Mesothelial cell of epicardium (in vitro differentiated cells): ENCODE data around the gene CLEC14A. TPM values are rescaled to one million over a fixed set of nuclear protein-coding genes. Genes with fewer than 3 reads are reported as not detected.

Experiments
- DNase-seq, 2 experiments: peaks; one replicate each; pipeline ENCODE4 v3.0.0; 2021; ENCODE audit warnings: low spot score in 2 of 2; ENCODE audit not compliant: unreplicated experiment in 2 of 2
- H3K27ac Mint-ChIP-seq: 2 replicates; pipeline ENCODE4 v1.8.0; 2021; ENCODE audit warnings: mixed read lengths
- H3K27me3 Mint-ChIP-seq: 2 replicates; pipeline ENCODE4 v1.8.0; 2021; ENCODE audit warnings: low read depth, mixed read lengths
- H3K36me3 Mint-ChIP-seq: 2 replicates; pipeline ENCODE4 v1.8.0; 2021; ENCODE audit warnings: mixed read lengths
- H3K4me1 Mint-ChIP-seq: 2 replicates; pipeline ENCODE4 v1.8.0; 2021; ENCODE audit warnings: mixed read lengths
- H3K4me3 Mint-ChIP-seq: 2 replicates; pipeline ENCODE4 v1.8.0; 2021; ENCODE audit warnings: mild to moderate bottlenecking, moderate library complexity, mixed read lengths
- H3K9me3 Mint-ChIP-seq: 2 replicates; pipeline ENCODE4 v1.8.0; 2021; ENCODE audit warnings: mixed read lengths
- total RNA-seq: library from RNA; stranded (reverse); gene quantifications from 3 replicates; pipeline ENCODE4 v1.2.1, GENCODE V29; 2021
- TF ChIP-seq, protein P1 (sequence below): fragments of 200-600 bp; sonication (generic); IDR thresholded peaks from one replicate; pipeline ENCODE4 v1.5.0; 2021; ENCODE audit warnings: antibody characterized with exemption; ENCODE audit not compliant: unreplicated experiment

Gene CLEC14A
- total RNA-seq, 1 donor from 2014 or later = 0.13 TPM

DNA sequence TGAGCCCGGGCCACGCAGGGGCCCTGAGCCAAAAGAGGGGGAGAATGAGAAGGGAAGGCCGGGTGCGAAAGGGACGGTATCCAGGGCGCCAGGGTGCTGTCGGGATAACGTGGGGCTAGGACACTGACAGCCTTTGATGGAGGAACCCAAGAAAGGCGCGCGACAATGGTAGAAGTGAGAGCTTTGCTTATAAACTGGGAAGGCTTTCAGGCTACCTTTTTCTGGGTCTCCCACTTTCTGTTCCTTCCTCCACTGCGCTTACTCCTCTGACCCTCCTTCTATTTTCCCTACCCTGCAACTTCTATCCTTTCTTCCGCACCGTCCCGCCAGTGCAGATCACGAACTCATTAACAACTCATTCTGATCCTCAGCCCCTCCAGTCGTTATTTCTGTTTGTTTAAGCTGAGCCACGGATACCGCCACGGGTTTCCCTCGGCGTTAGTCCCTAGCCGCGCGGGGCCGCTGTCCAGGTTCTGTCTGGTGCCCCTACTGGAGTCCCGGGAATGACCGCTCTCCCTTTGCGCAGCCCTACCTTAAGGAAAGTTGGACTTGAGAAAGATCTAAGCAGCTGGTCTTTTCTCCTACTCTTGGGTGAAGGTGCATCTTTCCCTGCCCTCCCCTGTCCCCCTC is 45.2 kb downstream of the CLEC14A start:
- DNase-seq = no peak
- H3K4me1 Mint-ChIP-seq = peaks cover 32% of the 10 kb centered on the region
- H3K4me3 Mint-ChIP-seq = peak overlapping the region; percentile 59
- no peak overlapping the region for H3K27ac Mint-ChIP-seq
- TF ChIP-seq, protein P1, sequence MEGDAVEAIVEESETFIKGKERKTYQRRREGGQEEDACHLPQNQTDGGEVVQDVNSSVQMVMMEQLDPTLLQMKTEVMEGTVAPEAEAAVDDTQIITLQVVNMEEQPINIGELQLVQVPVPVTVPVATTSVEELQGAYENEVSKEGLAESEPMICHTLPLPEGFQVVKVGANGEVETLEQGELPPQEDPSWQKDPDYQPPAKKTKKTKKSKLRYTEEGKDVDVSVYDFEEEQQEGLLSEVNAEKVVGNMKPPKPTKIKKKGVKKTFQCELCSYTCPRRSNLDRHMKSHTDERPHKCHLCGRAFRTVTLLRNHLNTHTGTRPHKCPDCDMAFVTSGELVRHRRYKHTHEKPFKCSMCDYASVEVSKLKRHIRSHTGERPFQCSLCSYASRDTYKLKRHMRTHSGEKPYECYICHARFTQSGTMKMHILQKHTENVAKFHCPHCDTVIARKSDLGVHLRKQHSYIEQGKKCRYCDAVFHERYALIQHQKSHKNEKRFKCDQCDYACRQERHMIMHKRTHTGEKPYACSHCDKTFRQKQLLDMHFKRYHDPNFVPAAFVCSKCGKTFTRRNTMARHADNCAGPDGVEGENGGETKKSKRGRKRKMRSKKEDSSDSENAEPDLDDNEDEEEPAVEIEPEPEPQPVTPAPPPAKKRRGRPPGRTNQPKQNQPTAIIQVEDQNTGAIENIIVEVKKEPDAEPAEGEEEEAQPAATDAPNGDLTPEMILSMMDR = no peak
- H3K36me3 Mint-ChIP-seq = no peaks in the 10 kb centered on the region
- H3K27me3 Mint-ChIP-seq = peaks cover 83% of the 10 kb centered on the region
- H3K9me3 Mint-ChIP-seq = peaks cover 3% of the 10 kb centered on the region

DNA sequence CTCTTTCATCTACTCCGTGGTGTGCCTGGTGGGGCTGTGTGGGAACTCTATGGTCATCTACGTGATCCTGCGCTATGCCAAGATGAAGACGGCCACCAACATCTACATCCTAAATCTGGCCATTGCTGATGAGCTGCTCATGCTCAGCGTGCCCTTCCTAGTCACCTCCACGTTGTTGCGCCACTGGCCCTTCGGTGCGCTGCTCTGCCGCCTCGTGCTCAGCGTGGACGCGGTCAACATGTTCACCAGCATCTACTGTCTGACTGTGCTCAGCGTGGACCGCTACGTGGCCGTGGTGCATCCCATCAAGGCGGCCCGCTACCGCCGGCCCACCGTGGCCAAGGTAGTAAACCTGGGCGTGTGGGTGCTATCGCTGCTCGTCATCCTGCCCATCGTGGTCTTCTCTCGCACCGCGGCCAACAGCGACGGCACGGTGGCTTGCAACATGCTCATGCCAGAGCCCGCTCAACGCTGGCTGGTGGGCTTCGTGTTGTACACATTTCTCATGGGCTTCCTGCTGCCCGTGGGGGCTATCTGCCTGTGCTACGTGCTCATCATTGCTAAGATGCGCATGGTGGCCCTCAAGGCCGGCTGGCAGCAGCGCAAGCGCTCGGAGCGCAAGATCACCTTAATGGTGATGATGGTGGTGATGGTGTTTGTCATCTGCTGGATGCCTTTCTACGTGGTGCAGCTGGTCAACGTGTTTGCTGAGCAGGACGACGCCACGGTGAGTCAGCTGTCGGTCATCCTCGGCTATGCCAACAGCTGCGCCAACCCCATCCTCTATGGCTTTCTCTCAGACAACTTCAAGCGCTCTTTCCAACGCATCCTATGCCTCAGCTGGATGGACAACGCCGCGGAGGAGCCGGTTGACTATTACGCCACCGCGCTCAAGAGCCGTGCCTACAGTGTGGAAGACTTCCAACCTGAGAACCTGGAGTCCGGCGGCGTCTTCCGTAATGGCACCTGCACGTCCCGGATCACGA is 46.0 kb downstream of the CLEC14A start:
- Mint-ChIP-seq H3K36me3 (no peaks in the 10 kb centered on the region), H3K27me3 (peaks cover 89% of the 10 kb centered on the region), H3K27ac (no peak overlapping the region), H3K9me3 (peaks cover 3% of the 10 kb centered on the region), H3K4me3 (peak overlapping the region; percentile 63), H3K4me1 (peaks cover 32% of the 10 kb centered on the region)
- TF ChIP-seq, protein P1 = no peak
- DNase-seq = no peak

DNA sequence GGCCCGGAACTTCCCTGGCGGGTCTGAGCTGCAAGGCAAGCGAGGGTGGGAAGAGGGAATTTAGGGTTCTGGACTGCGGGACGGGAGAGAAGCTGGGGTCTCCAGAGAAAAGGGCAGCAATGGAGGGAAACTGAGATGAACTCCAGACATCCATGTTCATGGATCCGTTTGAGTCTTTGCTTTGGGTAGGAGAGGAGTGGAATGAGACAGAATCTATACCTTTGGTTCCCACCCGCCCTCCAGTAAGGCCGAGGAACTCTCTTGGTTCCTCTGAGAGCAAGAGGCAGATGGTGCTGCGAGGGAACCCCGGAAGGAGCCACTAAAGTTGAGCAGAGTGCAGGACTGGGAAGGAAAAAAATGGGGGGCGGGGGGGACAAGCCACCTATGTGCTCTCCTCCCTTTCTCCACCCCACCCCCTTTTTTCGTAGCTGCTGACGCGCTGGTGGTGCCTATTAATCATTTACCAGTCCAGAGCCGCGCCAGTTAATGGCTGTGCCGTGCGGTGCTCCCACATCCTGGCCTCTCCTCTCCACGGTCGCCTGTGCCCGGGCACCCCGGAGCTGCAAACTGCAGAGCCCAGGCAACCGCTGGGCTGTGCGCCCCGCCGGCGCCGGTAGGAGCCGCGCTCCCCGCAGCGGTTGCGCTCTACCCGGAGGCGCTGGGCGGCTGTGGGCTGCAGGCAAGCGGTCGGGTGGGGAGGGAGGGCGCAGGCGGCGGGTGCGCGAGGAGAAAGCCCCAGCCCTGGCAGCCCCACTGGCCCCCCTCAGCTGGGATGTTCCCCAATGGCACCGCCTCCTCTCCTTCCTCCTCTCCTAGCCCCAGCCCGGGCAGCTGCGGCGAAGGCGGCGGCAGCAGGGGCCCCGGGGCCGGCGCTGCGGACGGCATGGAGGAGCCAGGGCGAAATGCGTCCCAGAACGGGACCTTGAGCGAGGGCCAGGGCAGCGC is 47.0 kb downstream of the CLEC14A start:
- Mint-ChIP-seq H3K4me3 (peak overlapping the region; percentile 65), H3K27me3 (peaks cover 87% of the 10 kb centered on the region), H3K27ac (no peak overlapping the region), H3K36me3 (no peaks in the 10 kb centered on the region), H3K4me1 (peaks cover 32% of the 10 kb centered on the region), H3K9me3 (peaks cover 3% of the 10 kb centered on the region)
- peak; percentile 27 to 59 for DNase-seq
- TF ChIP-seq, protein P1 = no peak

DNA sequence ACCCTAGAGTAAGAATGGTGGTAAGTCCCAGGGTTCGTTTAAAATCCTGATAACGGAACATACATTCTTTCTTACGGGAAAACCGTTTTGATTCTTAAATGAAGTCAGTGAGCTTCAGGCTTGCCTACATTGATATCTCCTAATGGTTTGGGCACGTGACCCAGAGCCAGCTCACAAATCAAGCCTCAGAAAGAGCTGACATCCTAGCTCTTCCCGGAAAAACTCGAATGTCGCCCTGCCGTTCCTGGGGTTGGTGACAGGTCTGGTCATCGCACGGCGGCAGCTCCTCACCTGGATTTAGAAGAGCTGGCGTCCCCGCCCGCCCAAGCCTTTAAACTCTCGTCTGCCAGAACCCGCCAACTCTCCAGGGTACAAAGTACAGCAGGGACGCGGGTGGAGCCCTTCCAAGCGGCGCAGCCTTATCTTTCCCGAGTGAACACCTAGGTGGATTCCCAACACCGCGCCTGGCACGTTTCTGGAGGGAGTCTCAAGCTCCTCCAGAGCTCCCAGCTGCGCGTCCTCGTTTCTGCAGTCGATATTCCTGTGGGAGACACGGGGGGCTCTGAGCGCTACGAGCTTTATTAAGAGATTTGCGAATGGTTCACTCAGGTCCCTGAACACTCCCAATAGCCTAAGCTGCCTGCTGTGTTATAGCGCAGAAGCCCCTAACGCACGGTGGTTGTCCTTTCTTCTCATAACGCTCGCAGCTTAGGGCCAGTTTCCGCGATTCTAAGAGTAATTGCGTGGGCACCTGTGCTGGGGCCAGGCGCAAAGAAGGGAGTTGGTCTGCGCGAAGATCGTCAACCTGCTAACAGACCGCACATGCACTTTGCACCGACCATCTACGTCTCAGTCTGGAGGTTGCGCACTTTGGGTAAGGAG is 47.9 kb downstream of the CLEC14A start, which contains the start of gene SSTR1:
TSS of gene SSTR1 (plus strand) at position 169 of the 882 bp plus-strand sequence. CDS start 1,486 bp downstream, outside the sequence.
- TF ChIP-seq, protein P1 = no peak
- no peak for DNase-seq
- peaks cover 32% of the 10 kb centered on the region for H3K4me1 Mint-ChIP-seq
- peaks cover 78% of the 10 kb centered on the region for H3K27me3 Mint-ChIP-seq
- H3K9me3 Mint-ChIP-seq = peaks cover 3% of the 10 kb centered on the region
- H3K4me3 Mint-ChIP-seq = peak within 1 kb of the TSS; percentile 65
- H3K36me3 Mint-ChIP-seq = no peaks in the 10 kb centered on the region
- no peak within 1 kb of the TSS for H3K27ac Mint-ChIP-seq
